Upper lobe of left lung (tissue), 4 donors: ENCODE measurements around the gene ARHGAP40.

Experiments
- POLR2A ChIP-seq, 4 donors: fragments of 450-650 bp; IDR thresholded peaks; one replicate each; pipeline ENCODE4 v1.5.1; 2016 to 2017; ENCODE audit warnings: antibody characterized with exemption in 4 of 4, mild to moderate bottlenecking in 2 of 4
- TF ChIP-seq, protein P1 (sequence below), 6 experiments: fragments of 450-650 bp in 4 of 6; fragments of 200-600 bp in 2 of 6; sonication (generic) in 2 of 6; IDR thresholded peaks; one replicate each; pipeline ENCODE4 v1.5.1; 2016 to 2019; ENCODE audit warnings: antibody characterized with exemption in 6 of 6

DNA sequence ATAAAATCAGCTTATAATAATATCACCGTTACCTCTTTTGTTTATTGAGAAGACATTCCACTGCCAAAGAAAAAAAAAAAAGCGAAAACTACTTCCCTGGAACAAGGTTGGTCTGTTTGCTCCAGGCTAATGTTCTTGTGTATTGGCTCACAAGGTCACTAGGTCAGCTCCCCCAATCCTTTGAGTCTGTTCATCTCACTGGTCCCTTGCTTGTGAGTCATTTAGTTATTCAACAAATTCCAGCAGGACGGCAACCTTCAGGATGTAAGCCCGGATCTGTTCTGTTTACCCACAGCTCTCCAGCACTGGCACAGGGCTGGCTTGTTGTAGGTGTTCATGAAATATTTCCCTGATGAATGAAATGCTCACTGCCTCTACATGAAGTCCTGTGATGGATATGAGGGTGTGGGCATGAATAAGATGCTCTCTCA, 3.3 kb downstream of the ARHGAP40 start:
- TF ChIP-seq, protein P1, sequence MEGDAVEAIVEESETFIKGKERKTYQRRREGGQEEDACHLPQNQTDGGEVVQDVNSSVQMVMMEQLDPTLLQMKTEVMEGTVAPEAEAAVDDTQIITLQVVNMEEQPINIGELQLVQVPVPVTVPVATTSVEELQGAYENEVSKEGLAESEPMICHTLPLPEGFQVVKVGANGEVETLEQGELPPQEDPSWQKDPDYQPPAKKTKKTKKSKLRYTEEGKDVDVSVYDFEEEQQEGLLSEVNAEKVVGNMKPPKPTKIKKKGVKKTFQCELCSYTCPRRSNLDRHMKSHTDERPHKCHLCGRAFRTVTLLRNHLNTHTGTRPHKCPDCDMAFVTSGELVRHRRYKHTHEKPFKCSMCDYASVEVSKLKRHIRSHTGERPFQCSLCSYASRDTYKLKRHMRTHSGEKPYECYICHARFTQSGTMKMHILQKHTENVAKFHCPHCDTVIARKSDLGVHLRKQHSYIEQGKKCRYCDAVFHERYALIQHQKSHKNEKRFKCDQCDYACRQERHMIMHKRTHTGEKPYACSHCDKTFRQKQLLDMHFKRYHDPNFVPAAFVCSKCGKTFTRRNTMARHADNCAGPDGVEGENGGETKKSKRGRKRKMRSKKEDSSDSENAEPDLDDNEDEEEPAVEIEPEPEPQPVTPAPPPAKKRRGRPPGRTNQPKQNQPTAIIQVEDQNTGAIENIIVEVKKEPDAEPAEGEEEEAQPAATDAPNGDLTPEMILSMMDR (IDR thresholded peaks at IDR 0.05), result no peak
- no peak for TF ChIP-seq POLR2A (IDR thresholded peaks at IDR 0.05)
